Common myeloid progenitor, CD34-positive (primary cell): ENCODE measurements around the gene PLTP.

Experiments used
- CTCF ChIA-PET: fragments of 350-600 bp; sonication (Branson Sonifier 250); formaldehyde crosslinking; loops from one replicate; lab custom pipeline; 2021; ENCODE audit warnings: antibody characterized with exemption; lab: Charles Lee
- POLR2A ChIA-PET: fragments of 350-600 bp; sonication (Branson Sonifier 250); formaldehyde crosslinking; loops from one replicate; lab custom pipeline; 2021; ENCODE audit warnings: antibody characterized with exemption; lab: Charles Lee
- DNase-seq, 3 donors: peaks; one replicate each; pipeline versions ENCODE4 v3.0.0 to v3.0.0-alpha.2; 2013
- H3K27ac ChIP-seq, 2 experiments: 1 replicate in 1 of 2; 2 replicates in 1 of 2; pipeline ENCODE4 v1.7.0; 2013; ENCODE audit warnings: inconsistent platforms in 2 of 2, low read length in 2 of 2, mild to moderate bottlenecking in 2 of 2, low read depth in 1 of 2, moderate library complexity in 1 of 2; ENCODE audit not compliant: severe bottlenecking in 2 of 2, insufficient read depth in 1 of 2, poor library complexity in 1 of 2
- H3K27me3 ChIP-seq, 5 experiments: replicated peaks in 2 of 5; 1 replicate in 3 of 5; 2 replicates in 2 of 5; pipeline versions ENCODE4 v1.6.1 to v1.7.0; 2013; ENCODE audit warnings: low read length in 4 of 5, mild to moderate bottlenecking in 2 of 5, moderate library complexity in 2 of 5, inconsistent platforms in 1 of 5; ENCODE audit not compliant: insufficient read depth in 5 of 5, control insufficient read depth in 4 of 5
- H3K36me3 ChIP-seq, 4 experiments: 1 replicate in 2 of 4; 2 replicates in 2 of 4; pipeline versions ENCODE4 v1.6.1 to v1.7.0; 2013; ENCODE audit warnings: low read length in 3 of 4, control low read depth in 1 of 4, mild to moderate bottlenecking in 1 of 4; ENCODE audit not compliant: control insufficient read depth in 4 of 4, insufficient read depth in 4 of 4
- H3K4me1 ChIP-seq, 4 experiments: 1 replicate in 3 of 4; 2 replicates in 1 of 4; pipeline versions ENCODE4 v1.6.1 to v1.7.1; 2013; ENCODE audit warnings: low read length in 3 of 4, mild to moderate bottlenecking in 3 of 4, control low read depth in 1 of 4, inconsistent platforms in 1 of 4, moderate library complexity in 1 of 4; ENCODE audit not compliant: control insufficient read depth in 4 of 4, insufficient read depth in 4 of 4; ENCODE audit errors: control extremely low read depth in 1 of 4
- H3K4me3 ChIP-seq, 7 experiments: 1 replicate in 4 of 7; 2 replicates in 3 of 7; pipeline versions ENCODE4 v1.5.1 to v1.7.0; 2013; ENCODE audit warnings: mild to moderate bottlenecking in 7 of 7, low read length in 6 of 7, moderate library complexity in 6 of 7, inconsistent platforms in 2 of 7, low read depth in 2 of 7, control low read depth in 1 of 7; ENCODE audit not compliant: insufficient read depth in 4 of 7, control insufficient read depth in 1 of 7; ENCODE audit errors: extremely low read depth in 1 of 7
- H3K9me3 ChIP-seq, 5 experiments: 1 replicate in 4 of 5; 2 replicates in 1 of 5; pipeline versions ENCODE4 v1.6.1 to v1.7.1; 2013; ENCODE audit warnings: low read length in 4 of 5, mild to moderate bottlenecking in 2 of 5, inconsistent platforms in 1 of 5, low read depth in 1 of 5, moderate library complexity in 1 of 5; ENCODE audit not compliant: control insufficient read depth in 4 of 5, insufficient read depth in 2 of 5; ENCODE audit errors: control extremely low read depth in 1 of 5
- WGBS: methylation state at CpG from one replicate; pipeline ENCODE4 v1.1.5; 2013; ENCODE audit not compliant: insufficient coverage; 5-methylcytosine and 5-hydroxymethylcytosine counted together

Gene PLTP

DNA sequence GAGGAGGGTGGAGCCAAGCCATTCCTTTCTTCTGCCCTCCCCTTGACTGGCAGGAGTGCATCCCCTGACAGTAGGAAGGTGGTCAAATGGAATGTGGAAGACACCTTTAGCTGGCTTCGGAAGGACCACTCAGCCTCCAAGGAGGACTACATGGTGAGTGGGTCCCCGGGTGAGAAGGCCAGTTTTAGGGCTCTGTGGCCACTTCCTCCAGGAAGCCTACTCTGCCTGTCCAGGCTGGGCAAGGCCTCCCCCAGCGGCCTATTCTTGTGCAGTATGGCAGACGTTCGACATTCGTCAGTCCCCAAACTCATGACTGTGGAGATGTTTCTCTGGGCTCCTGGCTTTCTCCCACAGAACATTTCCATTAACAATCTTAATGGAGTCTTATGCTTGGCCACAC is 31.7 kb upstream of the PLTP start:
- ChIA-PET POLR2A (no interaction called here), CTCF (interaction anchor here (1.0 to 7.3 kb wide), 5 partner anchors 10 to 130 kb away, joined by 3 to 75 read pairs (median 9); no protein-coding TSS in a partner anchor)
- Histone ChIP-seq H3K27ac (peak overlapping the region in 1 of 2 experiments; percentile 25), H3K27me3 (no peaks in the 10 kb centered on the region), H3K4me3 (no peak overlapping the region), H3K9me3 (no peaks in the 10 kb centered on the region), H3K36me3 (peaks cover 35 to 93% (median 80%) of the 10 kb centered on the region in 4 experiments), H3K4me1 (no peaks in the 10 kb centered on the region)
- WGBS, result 94% methylated on average over 5 of the region's 6 CpGs
- no peak for DNase-seq

DNA sequence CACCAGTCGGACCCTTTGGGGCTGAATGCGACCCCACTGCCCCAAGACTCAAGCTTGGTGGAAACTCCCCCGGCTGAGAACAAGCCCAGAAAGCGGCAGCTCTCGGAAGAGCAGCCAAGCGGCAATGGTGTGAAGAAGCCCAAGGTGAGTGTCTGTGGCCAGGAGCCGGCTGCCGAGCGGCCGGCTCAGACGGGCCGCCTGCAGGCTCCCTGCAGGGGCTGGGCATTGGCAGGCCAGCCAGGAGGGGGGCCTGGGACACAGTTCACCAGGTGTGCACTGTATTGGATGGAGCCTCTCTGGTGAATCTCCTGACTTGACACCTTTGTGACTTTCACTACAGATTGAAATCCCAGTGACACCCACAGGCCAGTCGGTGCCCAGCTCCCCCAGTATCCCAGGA is 28.5 kb upstream of the PLTP start:
- Histone ChIP-seq H3K4me1 (peaks cover 5 to 24% (median 13%) of the 10 kb centered on the region in 4 experiments), H3K9me3 (no peaks in the 10 kb centered on the region), H3K27ac (no peak overlapping the region), H3K36me3 (peaks cover 30 to 79% (median 67%) of the 10 kb centered on the region in 4 experiments), H3K4me3 (no peak overlapping the region), H3K27me3 (no peaks in the 10 kb centered on the region)
- WGBS, result 100% methylated on average over 13 of the region's 13 CpGs
- ChIA-PET CTCF (interaction anchor here (1.0 to 3.0 kb wide), 3 partner anchors 12 to 30 kb away, joined by 3 to 12 read pairs (median 6); no protein-coding TSS in a partner anchor), POLR2A (interaction anchor here (1.0 kb wide), 1 partner anchor 11 kb away, joined by 3 read pairs; no protein-coding TSS in a partner anchor)
- no peak for DNase-seq

DNA sequence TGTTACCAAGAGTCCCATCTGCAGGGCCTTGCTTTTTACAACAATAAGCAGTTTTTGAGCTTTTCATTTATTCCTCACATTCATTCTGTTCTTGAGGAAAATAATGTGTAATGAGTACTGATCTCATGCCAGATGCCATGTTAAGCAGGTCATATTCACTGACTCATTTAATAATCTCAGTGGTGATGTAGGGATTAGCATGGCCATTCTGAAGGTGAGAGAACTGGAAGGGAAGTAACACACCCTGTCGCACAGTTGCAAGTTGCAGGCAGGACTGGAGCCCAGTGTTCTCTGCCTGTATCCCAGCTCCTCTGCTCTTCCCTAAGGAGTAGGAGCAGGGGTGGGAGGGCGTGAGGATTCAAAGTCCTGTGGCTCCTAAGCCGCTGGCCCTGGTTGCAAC is 28.1 kb upstream of the PLTP start:
- 86% methylated on average over 3 of the region's 3 CpGs for WGBS
- DNase-seq, result no peak
- Histone ChIP-seq H3K27me3 (no peaks in the 10 kb centered on the region), H3K4me3 (no peak overlapping the region), H3K36me3 (peaks cover 29 to 75% (median 63%) of the 10 kb centered on the region in 4 experiments), H3K4me1 (peaks cover 6 to 25% (median 13%) of the 10 kb centered on the region in 4 experiments), H3K27ac (no peak overlapping the region), H3K9me3 (no peaks in the 10 kb centered on the region)
- ChIA-PET POLR2A (interaction anchor here (1.0 kb wide), 1 partner anchor 12 kb away, joined by 3 read pairs; no protein-coding TSS in a partner anchor), CTCF (interaction anchor here (1.0 to 3.0 kb wide), 5 partner anchors 13 to 50 kb away, joined by 3 to 12 read pairs (median 3); no protein-coding TSS in a partner anchor)

DNA sequence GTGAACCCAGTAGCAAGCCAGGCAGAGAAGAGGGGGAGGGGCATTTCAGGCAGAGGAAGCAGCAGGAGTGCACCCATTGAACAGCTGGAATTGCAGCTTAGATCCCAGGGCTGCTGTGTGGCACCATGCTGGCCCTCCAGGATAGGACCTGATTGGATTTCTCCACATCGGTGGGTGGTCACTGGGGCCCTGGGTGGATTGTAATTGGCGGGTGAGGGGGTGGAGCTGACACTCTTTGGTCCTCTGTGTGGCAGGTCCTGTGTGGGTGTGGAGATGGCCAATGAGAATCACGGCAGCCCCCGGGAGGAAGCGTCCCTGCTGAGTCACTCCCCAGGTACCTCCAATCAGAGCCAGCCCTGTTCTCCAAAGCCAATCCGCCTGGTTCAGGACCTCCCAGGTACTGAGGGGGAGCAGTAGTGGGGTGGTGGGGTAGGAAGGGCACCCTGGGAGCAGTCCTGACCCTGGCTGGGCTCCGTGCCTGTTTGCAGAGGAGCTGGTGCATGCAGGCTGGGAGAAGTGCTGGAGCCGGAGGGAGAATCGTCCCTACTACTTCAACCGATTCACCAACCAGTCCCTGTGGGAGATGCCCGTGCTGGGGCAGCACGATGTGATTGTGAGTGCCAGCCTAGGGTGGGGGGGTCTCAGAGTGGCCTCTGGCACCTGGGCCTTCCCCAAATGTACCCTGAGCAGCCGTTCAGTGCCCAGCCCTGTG is 26.9 kb upstream of the PLTP start:
- POLR2A ChIA-PET, result interaction anchor here (0.6 kb wide), 1 partner anchor 11 kb away, joined by 3 read pairs; no protein-coding TSS in a partner anchor

DNA sequence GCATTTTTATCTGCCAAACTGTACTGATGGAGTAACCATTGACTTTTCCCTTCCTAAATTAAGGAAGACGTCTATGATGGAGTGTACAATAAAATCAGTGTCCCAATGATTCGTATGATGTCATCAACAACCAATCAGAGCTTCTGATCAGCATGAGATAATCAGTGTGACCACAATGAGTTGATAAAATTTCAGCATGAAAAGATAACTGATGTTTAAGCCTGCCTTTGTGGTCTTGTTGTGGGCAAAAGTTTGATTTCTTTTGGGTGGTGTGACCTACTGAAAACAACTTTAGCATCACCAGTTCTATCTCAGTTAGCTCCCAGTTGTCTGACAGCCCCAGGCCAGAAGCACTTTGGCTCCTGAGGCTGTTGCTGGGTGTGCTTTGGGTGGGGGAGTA is 25.8 kb upstream of the PLTP start:
- peaks cover 15 to 52% (median 41%) of the 10 kb centered on the region in 4 experiments for H3K36me3 ChIP-seq
- no peaks in the 10 kb centered on the region for H3K27me3 ChIP-seq
- ChIA-PET CTCF (interaction anchor here (1.0 to 1.8 kb wide), 8 partner anchors 11 to 139 kb away, joined by 3 to 8 read pairs (median 4); no protein-coding TSS in a partner anchor), POLR2A (no interaction called here)
- no peaks in the 10 kb centered on the region for H3K9me3 ChIP-seq
- DNase-seq, result peak in 2 of 3 donors; percentile 34 to 51
- H3K4me1 ChIP-seq, result peaks cover 6 to 39% (median 25%) of the 10 kb centered on the region in 4 experiments
- no peak overlapping the region for H3K27ac ChIP-seq
- H3K4me3 ChIP-seq, result no peak overlapping the region
- WGBS, result 90% methylated on average over 2 of the region's 2 CpGs

More for the DNA sequence above, 26.9 kb upstream of the PLTP start:
- CTCF ChIA-PET, result interaction anchor here (1.1 to 3.0 kb wide), 8 partner anchors 10 to 140 kb away, joined by 3 to 12 read pairs (median 4); no protein-coding TSS in a partner anchor
- no peak overlapping the region for H3K4me3 ChIP-seq
- H3K9me3 ChIP-seq, result no peaks in the 10 kb centered on the region
- peaks cover 6 to 28% (median 15%) of the 10 kb centered on the region in 4 experiments for H3K4me1 ChIP-seq
- no peak for DNase-seq
- H3K36me3 ChIP-seq, result peaks cover 19 to 63% (median 52%) of the 10 kb centered on the region in 4 experiments
- WGBS, result 99% methylated on average over 9 of the region's 13 CpGs
- no peak overlapping the region for H3K27ac ChIP-seq
- H3K27me3 ChIP-seq, result no peaks in the 10 kb centered on the region

DNA sequence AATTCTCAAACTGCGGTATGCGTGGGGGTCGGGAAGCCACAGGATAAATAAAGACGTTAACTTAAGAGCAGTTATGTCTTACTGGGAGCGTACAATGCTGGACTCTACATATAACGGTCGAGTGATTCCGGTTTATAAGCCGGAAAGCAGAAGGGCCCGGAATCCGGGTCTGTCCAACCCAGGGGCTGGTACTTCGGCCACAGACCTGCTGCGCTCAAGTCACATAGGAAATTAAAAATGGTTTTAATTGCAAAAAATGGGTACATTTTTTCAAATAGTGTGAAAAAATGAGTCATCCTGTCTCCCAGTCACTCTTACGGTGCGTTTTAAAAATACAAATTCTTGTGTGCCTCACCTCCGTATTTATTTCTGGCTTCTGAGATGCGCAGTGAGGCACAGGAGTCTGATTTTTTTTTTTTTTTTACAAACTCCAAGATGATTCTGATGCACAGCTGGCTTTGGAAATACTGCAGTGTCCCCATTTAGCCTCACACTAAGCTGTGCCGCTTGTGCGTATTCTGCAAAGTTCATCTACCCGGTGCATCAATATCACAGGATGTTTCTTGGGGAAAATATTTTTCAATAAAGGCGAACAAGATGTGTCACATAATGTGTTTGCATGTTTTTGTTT is 23.6 kb upstream of the PLTP start:
- WGBS, result 17% methylated on average over 18 of the region's 21 CpGs
- CTCF ChIA-PET, result interaction anchor here (1.0 to 2.3 kb wide), 8 partner anchors 11 to 53 kb away, joined by 3 to 17 read pairs (median 4); no protein-coding TSS in a partner anchor
- peaks cover 14 to 38% (median 33%) of the 10 kb centered on the region in 4 experiments for H3K36me3 ChIP-seq
- no peak for DNase-seq
- H3K27me3 ChIP-seq, result no peaks in the 10 kb centered on the region
- H3K4me1 ChIP-seq, result peaks cover 6 to 39% (median 25%) of the 10 kb centered on the region in 4 experiments
- POLR2A ChIA-PET, result interaction anchor here (0.6 to 2.8 kb wide), 10 partner anchors 14 to 137 kb away, joined by 3 to 17 read pairs (median 8); partner anchors contain the start of genes CTSA, NEURL2 and ZSWIM1
- H3K9me3 ChIP-seq, result no peaks in the 10 kb centered on the region
- peak overlapping the region; percentile 96 to 98 for H3K27ac ChIP-seq
- peak overlapping the region; percentile 73 to 99 (median 96) for H3K4me3 ChIP-seq
